ENCODE data around the gene STYK1.
"Not testable (repeated sequence)": the region's sequence is repeated elsewhere in the genome, so short reads cannot be mapped to it uniquely, and the experiment has no call there.

Gene STYK1

GRCh38 chr12:10620078-10620779 lies 53.6 kb downstream of the STYK1 start:
- DNase-seq (ENCODE audit: low spot score), result no peak

DNA sequence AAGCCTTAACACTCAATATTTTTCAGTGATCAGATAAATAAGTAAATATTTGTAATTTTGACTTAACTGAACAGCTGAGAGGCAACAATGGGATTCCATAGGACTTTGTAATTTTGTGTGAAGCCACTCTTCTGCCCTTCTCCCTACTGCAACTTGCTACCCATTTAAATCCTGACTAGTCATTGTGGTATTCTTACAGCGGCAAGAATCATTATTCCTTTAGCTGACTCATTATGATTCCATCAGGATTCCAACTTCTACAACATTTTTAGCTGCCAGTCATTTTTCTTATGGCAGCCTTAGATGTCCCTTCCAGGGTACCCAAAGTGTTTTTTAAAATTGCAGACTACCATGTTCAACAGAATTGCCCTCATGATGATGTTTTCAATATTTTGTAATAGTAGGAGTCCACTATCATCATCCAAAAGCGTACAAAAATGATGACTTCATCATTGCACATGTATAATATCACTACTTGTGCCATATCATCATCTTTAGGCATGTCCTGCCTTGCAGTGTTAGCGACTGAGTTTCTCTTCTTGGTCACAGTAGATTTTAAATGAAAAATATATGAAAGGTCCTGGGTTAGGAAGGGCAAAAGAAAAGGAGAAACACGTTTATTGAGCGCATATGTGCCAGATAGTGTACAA lies 55.4 kb downstream of the STYK1 start:
- no peak for DNase-seq (ENCODE audit: low spot score)

- DNase-seq (ENCODE audit: low spot score), result no peak
Observed at GRCh38 chr12:10617863-10618262, 56.0 kb downstream of the STYK1 start.

DNA sequence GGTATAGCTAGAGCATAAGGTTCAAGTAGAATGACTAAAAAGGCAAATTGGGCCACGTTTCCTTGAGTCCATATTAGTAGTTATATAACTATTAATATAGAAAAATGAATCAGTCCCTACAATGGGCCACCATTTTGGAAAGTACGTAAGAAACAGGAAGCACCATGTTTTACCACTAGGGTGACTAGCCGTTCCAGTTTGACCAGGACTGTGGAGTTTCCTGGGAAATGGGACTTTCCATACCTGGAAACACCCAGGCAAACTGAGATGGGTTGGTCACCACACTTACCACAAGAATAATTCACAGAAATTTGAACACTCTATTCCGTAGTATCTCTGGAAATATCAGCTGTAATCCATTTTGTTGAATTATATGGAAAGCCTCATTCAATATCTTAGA lies 58.3 kb downstream of the STYK1 start:
- DNase-seq (ENCODE audit: low spot score), result no peak

DNA sequence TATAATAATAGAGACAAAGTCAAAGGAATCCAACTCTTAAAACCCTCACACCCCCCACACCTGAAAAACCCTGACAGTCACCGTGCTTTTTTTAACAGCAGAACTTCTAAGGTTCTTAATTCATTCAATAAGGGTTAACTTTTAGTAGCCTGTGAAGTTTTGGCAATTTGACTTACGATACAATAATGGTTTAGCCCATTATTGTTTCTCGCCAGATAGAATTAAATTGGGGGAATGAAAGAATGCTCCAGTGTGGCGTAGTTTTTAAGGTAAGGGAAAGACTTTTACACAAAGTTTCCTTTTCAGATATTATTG lies 59.8 kb downstream of the STYK1 start:
- DNase-seq (ENCODE audit: low spot score), result no peak

DNA sequence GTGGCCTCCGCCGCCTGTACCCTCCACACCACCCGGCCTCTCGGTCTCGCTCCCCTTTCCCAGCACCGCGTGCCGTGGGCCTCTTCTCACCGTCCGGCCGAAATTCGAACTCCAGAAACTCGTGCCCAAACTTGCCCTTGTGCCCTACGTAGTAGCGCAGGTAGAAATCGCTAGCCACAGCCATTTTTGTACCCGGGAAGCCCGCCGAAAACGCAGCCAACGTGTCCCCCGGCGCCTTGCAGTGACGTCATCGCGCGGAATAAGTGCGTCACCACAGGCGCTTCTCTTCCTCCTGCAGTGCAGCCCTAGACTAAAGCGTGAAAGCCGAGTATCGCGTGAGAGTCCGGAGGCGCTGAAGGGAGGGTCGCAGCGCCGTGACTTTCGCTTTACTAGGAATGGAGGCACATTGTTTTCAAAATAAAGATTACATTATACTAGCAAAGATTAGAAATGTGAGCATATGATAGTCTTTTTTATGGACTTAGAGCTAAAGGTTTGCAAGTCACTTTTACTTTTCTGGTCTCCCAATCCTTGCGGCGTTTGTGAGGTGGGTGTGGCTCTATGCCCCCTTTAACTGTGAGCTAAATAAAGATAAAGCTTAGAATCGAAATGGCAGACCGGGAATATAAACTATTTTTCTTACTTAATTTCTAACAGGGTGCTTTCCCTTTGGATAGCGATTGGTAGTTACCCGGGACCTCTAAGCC lies 60.4 kb downstream of the STYK1 start, which contains the start of gene MAGOHB:
Gene MAGOHB (minus strand): TSS at position 261 of the 707 bp plus-strand sequence. CDS start 77 bp downstream, at position 184.
- DNase-seq (ENCODE audit: low spot score), result peak; percentile 97

- DNase-seq (ENCODE audit: low spot score), result no peak
Observed at GRCh38 chr12:10612984-10613348, 60.9 kb downstream of the STYK1 start.

GRCh38 chr12:10612110-10612509 lies 61.7 kb downstream of the STYK1 start:
- no peak for DNase-seq (ENCODE audit: low spot score)

DNA sequence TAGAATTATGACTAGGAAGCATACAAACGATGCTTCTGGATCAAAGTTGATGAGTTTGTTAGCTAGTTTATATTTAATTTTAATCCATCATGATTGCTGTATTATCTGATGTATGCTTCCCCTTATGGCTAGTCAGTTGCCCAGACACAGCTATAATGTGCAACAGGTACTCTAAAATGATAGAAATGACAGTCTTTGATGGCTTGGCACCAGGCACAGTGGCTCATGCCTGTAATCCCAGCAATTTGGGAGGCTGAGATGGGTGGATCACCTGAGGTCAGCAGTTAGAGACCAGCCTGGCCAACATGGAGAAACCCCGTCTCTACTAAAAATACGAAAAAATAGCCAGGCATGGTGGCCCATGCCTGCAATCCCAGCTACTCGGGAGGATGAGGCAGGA lies 62.6 kb downstream of the STYK1 start:
- not testable (repeated sequence) for DNase-seq (ENCODE audit: low spot score)

- DNase-seq (ENCODE audit: low spot score), result no peak
Observed at GRCh38 chr12:10610188-10610587, 63.7 kb downstream of the STYK1 start.

DNA sequence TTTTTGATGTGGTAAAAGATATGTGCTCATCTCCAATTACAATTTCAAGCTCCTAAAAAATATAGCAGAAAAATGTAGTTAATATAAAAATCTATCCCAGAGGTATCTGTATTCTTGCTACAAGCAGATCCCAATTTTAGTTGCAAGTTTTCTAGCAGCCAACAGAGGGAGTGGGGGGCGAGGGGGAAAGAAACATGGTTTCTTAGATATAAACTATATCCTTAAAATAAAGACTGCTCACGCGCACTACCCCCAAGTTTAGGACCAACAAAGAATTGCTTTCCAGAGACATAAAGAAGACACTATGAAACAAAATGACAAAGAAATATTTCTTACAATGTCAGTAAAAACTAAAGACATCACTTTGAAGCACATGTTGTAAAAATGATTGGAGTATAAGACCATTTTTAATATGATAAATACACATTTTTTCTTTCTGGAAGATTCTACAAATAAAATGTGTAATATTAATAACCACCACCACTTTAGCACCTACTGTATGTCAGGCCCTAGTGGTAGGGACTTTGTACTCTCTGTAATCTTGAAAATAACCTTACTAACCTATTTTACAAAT lies 65.9 kb downstream of the STYK1 start:
- no peak for DNase-seq (ENCODE audit: low spot score)

GRCh38 chr12:10601860-10602259 lies 72.0 kb downstream of the STYK1 start:
- DNase-seq (ENCODE audit: low spot score), result no peak

DNA sequence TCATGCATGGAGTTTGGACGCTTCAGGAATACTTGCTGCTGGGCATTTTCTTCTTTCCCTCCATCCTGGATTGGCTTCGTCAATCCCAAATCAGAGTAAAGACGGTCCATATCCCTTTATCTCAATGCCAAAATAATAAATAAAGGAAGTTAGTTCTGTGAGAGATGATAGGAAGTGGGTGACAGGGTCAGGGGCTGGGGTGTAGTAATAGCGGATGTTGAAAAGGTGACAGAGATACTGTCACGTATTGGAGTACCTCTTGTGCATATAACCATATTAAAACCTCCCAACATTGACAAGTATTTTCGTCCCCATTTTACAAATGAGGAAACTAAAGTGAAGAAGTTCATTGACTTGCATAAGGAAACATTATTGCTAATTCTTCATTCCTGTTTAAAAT lies 72.9 kb downstream of the STYK1 start:
- DNase-seq (ENCODE audit: low spot score), result no peak

- DNase-seq (ENCODE audit: low spot score), result no peak
Observed at GRCh38 chr12:10595881-10596280, 78.0 kb downstream of the STYK1 start.

GRCh38 chr12:10590966-10591365 lies 82.9 kb downstream of the STYK1 start:
- DNase-seq (ENCODE audit: low spot score), result no peak

- no peak for DNase-seq (ENCODE audit: low spot score)
Observed at GRCh38 chr12:10584415-10584814, 89.4 kb downstream of the STYK1 start.

- DNase-seq (ENCODE audit: low spot score), result no peak
Observed at GRCh38 chr12:10582704-10583103, 91.1 kb downstream of the STYK1 start.

- not testable (repeated sequence) for DNase-seq (ENCODE audit: low spot score)
Observed at GRCh38 chr12:10582133-10582532, 91.7 kb downstream of the STYK1 start.

DNA sequence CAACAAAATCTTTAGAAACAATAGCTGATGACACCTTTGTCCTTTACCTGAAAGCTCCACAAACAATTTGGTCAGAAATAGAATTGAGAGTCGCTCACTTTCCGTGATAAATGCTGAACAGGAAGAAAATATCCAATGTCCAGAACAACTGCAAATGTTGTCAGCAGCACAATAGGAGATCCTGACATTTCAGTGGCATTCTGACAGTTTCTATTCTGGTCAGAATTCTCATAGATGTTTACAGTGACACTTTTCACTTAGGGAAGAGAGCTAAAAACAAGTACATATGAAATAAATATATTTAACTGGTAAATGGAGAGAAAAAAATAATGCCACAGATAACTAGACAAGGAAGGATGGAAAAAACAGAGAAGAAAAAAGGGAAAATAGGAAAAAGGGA lies 99.5 kb downstream of the STYK1 start:
- no peak for DNase-seq (ENCODE audit: low spot score)

- DNase-seq (ENCODE audit: low spot score), result not testable (repeated sequence)
Observed at GRCh38 chr12:10572021-10572490, 101.8 kb downstream of the STYK1 start.

- DNase-seq (ENCODE audit: low spot score), result no peak
Observed at GRCh38 chr12:10571141-10571540, 102.7 kb downstream of the STYK1 start.
